SK-N-SH treated with all-trans-retinoic acid at 6 μM for 48 hours (cell line): ENCODE results near the gene FARS2.

Source experiments
- PPARA ChIP-seq: fragments of 250-450 bp; sonication (Bioruptor Pico); IDR thresholded peaks from 2 replicates; pipeline ENCODE4 v1.5.0; 2020; ENCODE audit warnings: mild to moderate bottlenecking, borderline replicate concordance
- TF ChIP-seq, protein P1 (sequence below): fragments of 250-450 bp; sonication (Bioruptor Pico); IDR thresholded peaks from 2 replicates; pipeline ENCODE4 v1.8.0; 2020; ENCODE audit warnings: mild to moderate bottlenecking, moderate library complexity, borderline replicate concordance

DNA sequence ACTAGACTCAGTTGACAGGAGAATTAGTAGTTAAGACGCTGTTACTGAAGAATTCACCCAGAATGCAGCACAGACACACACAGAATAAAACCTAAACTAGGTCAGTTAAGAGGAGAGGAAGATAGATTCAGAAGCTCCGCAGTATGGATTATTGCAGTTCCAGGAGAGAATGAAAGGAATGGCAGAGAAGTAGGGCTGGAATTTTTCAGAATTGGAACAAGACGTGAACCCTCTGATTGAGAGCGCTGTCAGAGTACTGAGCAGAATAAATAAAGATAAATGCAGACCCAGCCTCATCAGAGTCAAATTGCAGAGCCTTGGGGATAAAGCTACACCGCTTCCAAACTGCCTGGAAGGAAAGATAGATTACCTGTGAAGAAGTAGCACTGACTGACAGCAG lies 344.6 kb downstream of the FARS2 start:
- TF ChIP-seq PPARA, result no peak
- TF ChIP-seq, protein P1, sequence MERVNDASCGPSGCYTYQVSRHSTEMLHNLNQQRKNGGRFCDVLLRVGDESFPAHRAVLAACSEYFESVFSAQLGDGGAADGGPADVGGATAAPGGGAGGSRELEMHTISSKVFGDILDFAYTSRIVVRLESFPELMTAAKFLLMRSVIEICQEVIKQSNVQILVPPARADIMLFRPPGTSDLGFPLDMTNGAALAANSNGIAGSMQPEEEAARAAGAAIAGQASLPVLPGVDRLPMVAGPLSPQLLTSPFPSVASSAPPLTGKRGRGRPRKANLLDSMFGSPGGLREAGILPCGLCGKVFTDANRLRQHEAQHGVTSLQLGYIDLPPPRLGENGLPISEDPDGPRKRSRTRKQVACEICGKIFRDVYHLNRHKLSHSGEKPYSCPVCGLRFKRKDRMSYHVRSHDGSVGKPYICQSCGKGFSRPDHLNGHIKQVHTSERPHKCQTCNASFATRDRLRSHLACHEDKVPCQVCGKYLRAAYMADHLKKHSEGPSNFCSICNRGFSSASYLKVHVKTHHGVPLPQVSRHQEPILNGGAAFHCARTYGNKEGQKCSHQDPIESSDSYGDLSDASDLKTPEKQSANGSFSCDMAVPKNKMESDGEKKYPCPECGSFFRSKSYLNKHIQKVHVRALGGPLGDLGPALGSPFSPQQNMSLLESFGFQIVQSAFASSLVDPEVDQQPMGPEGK, result no peak
